ENCODE data around the gene CPXM1.

CPXM1 gene

GRCh38 chr20:2747676-2748235 lies 52.7 kb downstream of the CPXM1 start:
- CTCF ChIA-PET: no interaction called here
- no peak for DNase-seq (ENCODE audit: low spot score)
- no peak overlapping the region for H3K27ac ChIP-seq
- POLR2A ChIA-PET (ENCODE audit: low non-redundant PET): no interaction called here
- TF ChIP-seq CTCF (conservative IDR thresholded peaks at IDR 0.05; ENCODE audit: low read depth): no peak

- ChIA-PET CTCF (interaction anchor here (0.7 kb wide), 1 partner anchor 294 kb away, joined by 3 read pairs; no protein-coding TSS in a partner anchor), POLR2A (ENCODE audit: low non-redundant PET) (no interaction called here)
- TF ChIP-seq CTCF (conservative IDR thresholded peaks at IDR 0.05; ENCODE audit: low read depth): no peak
- DNase-seq (ENCODE audit: low spot score): no peak
- no peak overlapping the region for H3K27ac ChIP-seq
Measured at GRCh38 chr20:2746636-2747265, 53.7 kb downstream of the CPXM1 start.

- POLR2A ChIA-PET (ENCODE audit: low non-redundant PET): no interaction called here
- no peak for DNase-seq (ENCODE audit: low spot score)
- CTCF ChIA-PET: interaction anchor here (0.6 to 0.7 kb wide), 2 partner anchors 10 to 294 kb away, joined by 3 read pairs; no protein-coding TSS in a partner anchor
- no peak overlapping the region for H3K27ac ChIP-seq
- no peak for TF ChIP-seq CTCF (conservative IDR thresholded peaks at IDR 0.05; ENCODE audit: low read depth)
Measured at GRCh38 chr20:2745936-2746635, 54.3 kb downstream of the CPXM1 start.

GRCh38 chr20:2745060-2745910 lies 55.1 kb downstream of the CPXM1 start:
- H3K27ac ChIP-seq: no peak overlapping the region
- POLR2A ChIA-PET (ENCODE audit: low non-redundant PET): no interaction called here
- CTCF ChIA-PET: interaction anchor here (1.4 kb wide), 1 partner anchor 10 kb away, joined by 3 read pairs; no protein-coding TSS in a partner anchor
- no peak for DNase-seq (ENCODE audit: low spot score)
- TF ChIP-seq CTCF (conservative IDR thresholded peaks at IDR 0.05; ENCODE audit: low read depth): no peak
